ENCODE measurements around the gene FAM237B. TPM values are rescaled to one million over a fixed set of nuclear protein-coding genes. Genes with fewer than 3 reads are reported as not detected.

The FAM237B gene
- total RNA-seq, 1 donor from 2014 or later, result not detected

- TF ChIP-seq EZH2phosphoT487 (IDR thresholded peaks at IDR 0.05), result no peak
- TF ChIP-seq EZH2 (IDR thresholded peaks at IDR 0.05), result no peak
- TF ChIP-seq, protein P1, sequence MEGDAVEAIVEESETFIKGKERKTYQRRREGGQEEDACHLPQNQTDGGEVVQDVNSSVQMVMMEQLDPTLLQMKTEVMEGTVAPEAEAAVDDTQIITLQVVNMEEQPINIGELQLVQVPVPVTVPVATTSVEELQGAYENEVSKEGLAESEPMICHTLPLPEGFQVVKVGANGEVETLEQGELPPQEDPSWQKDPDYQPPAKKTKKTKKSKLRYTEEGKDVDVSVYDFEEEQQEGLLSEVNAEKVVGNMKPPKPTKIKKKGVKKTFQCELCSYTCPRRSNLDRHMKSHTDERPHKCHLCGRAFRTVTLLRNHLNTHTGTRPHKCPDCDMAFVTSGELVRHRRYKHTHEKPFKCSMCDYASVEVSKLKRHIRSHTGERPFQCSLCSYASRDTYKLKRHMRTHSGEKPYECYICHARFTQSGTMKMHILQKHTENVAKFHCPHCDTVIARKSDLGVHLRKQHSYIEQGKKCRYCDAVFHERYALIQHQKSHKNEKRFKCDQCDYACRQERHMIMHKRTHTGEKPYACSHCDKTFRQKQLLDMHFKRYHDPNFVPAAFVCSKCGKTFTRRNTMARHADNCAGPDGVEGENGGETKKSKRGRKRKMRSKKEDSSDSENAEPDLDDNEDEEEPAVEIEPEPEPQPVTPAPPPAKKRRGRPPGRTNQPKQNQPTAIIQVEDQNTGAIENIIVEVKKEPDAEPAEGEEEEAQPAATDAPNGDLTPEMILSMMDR (IDR thresholded peaks at IDR 0.05), result no peak
- Histone ChIP-seq H3K36me3 (no peaks in the 10 kb centered on the region), H3K79me2 (ENCODE audit: low read depth) (no peaks in the 10 kb centered on the region), H3K27me3 (peaks cover 86% of the 10 kb centered on the region), H3K9ac (no peak overlapping the region), H3F3A (ENCODE audit: low read depth) (no peaks in the 10 kb centered on the region), H3K4me3 (no peak overlapping the region), H3K27ac (no peak overlapping the region), H3K4me1 (no peaks in the 10 kb centered on the region), H3K9me3 (ENCODE audit: low read depth) (no peaks in the 10 kb centered on the region), H2AFZ (replicated peaks) (no peak overlapping the region), H3K4me2 (no peak overlapping the region), H4K20me1 (ENCODE audit: low read depth) (no peaks in the 10 kb centered on the region)
- H3K36me3 Mint-ChIP-seq, result no peaks in the 10 kb centered on the region
- peak overlapping the region; percentile 81 for H3K4me3 Mint-ChIP-seq
- H3K4me1 Mint-ChIP-seq, result peaks cover 8% of the 10 kb centered on the region
- no peak overlapping the region for H3K27ac Mint-ChIP-seq
- DNase-seq (ENCODE audit: low spot score), result no peak
- peaks cover 17% of the 10 kb centered on the region for H3K27me3 Mint-ChIP-seq (ENCODE audit: insufficient read depth, low read depth)
- H3K9me3 Mint-ChIP-seq, result no peaks in the 10 kb centered on the region
Measured at GRCh38 chr7:90320014-90320413, 1.1 kb downstream of the FAM237B start.

DNA sequence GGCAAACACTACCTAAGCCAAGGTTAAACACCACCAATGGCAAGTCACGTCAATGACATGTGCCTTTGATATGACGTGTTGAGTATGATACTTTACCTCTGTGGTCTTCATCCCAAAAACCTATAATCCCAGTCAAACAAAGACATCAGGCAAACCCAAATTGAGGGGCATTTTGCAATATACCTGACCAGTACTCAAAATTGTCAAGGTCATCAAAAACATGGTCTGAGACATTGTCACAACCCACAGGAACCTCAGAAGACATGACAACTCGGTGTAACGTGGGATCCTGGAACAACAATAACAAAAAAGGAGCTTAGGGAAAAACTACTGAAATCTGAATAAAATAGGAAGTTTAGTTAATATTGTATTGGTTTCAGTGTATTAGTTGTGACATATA is 7.2 kb downstream of the FAM237B start:
- Histone ChIP-seq H4K20me1 (ENCODE audit: low read depth) (no peaks in the 10 kb centered on the region), H3K36me3 (no peaks in the 10 kb centered on the region), H3K9me3 (ENCODE audit: low read depth) (no peaks in the 10 kb centered on the region), H3K27ac (no peak overlapping the region), H2AFZ (replicated peaks) (no peak overlapping the region), H3K79me2 (ENCODE audit: low read depth) (no peaks in the 10 kb centered on the region), H3K4me1 (no peaks in the 10 kb centered on the region), H3K27me3 (peaks cover 26% of the 10 kb centered on the region), H3K4me2 (no peak overlapping the region), H3K4me3 (no peak overlapping the region), H3F3A (ENCODE audit: low read depth) (no peaks in the 10 kb centered on the region), H3K9ac (no peak overlapping the region)
- no peak overlapping the region for H3K4me3 Mint-ChIP-seq
- no peaks in the 10 kb centered on the region for H3K9me3 Mint-ChIP-seq
- TF ChIP-seq, protein P1 (IDR thresholded peaks at IDR 0.05), result no peak
- no peak for TF ChIP-seq EZH2phosphoT487 (IDR thresholded peaks at IDR 0.05)
- no peak for TF ChIP-seq EZH2 (IDR thresholded peaks at IDR 0.05)
- no peak for DNase-seq (ENCODE audit: low spot score)
- H3K27ac Mint-ChIP-seq, result no peak overlapping the region
- H3K36me3 Mint-ChIP-seq, result no peaks in the 10 kb centered on the region
- H3K27me3 Mint-ChIP-seq (ENCODE audit: insufficient read depth, low read depth), result no peaks in the 10 kb centered on the region
- no peaks in the 10 kb centered on the region for H3K4me1 Mint-ChIP-seq

- Histone ChIP-seq H3K27ac (no peak overlapping the region), H4K20me1 (ENCODE audit: low read depth) (no peaks in the 10 kb centered on the region), H2AFZ (replicated peaks) (no peak overlapping the region), H3K27me3 (peaks cover 14% of the 10 kb centered on the region), H3K36me3 (no peaks in the 10 kb centered on the region), H3K4me2 (no peak overlapping the region), H3K79me2 (ENCODE audit: low read depth) (no peaks in the 10 kb centered on the region), H3K9me3 (ENCODE audit: low read depth) (no peaks in the 10 kb centered on the region), H3K4me3 (no peak overlapping the region), H3K9ac (no peak overlapping the region), H3K4me1 (no peaks in the 10 kb centered on the region), H3F3A (ENCODE audit: low read depth) (no peaks in the 10 kb centered on the region)
- DNase-seq (ENCODE audit: low spot score), result peak; percentile 21
- Mint-ChIP-seq H3K9me3 (no peaks in the 10 kb centered on the region), H3K36me3 (no peaks in the 10 kb centered on the region), H3K27ac (no peak overlapping the region), H3K27me3 (ENCODE audit: insufficient read depth, low read depth) (no peaks in the 10 kb centered on the region), H3K4me1 (no peaks in the 10 kb centered on the region), H3K4me3 (no peak overlapping the region)
- no peak for TF ChIP-seq EZH2phosphoT487 (IDR thresholded peaks at IDR 0.05)
- TF ChIP-seq EZH2 (IDR thresholded peaks at IDR 0.05), result no peak
- TF ChIP-seq, protein P1 (IDR thresholded peaks at IDR 0.05), result peak; percentile 48
Measured at GRCh38 chr7:90312745-90313144, 8.4 kb downstream of the FAM237B start.

Measured in neural progenitor cell (in vitro differentiated cells).